SK-N-SH treated with all-trans-retinoic acid at 6 μM for 48 hours (cell line): ENCODE results near the gene ADCY5.

Source experiments
- CREB5 ChIP-seq: fragments of 250-450 bp; sonication (Bioruptor Pico); IDR thresholded peaks from 2 replicates; pipeline ENCODE4 v1.5.1; 2020; ENCODE audit warnings: low read depth, mild to moderate bottlenecking, moderate library complexity
- CSDC2 ChIP-seq: fragments of 250-450 bp; sonication (Bioruptor Pico); IDR thresholded peaks from 2 replicates; pipeline ENCODE4 v1.5.0; 2020; ENCODE audit warnings: mild to moderate bottlenecking, moderate library complexity
- CSRNP3 ChIP-seq: fragments of 250-450 bp; sonication (Bioruptor Pico); IDR thresholded peaks from 2 replicates; pipeline ENCODE4 v1.5.1; 2021; ENCODE audit warnings: mild to moderate bottlenecking, moderate library complexity
- GLIS3 ChIP-seq: fragments of 250-450 bp; sonication (Bioruptor Pico); IDR thresholded peaks from 2 replicates; pipeline ENCODE4 v1.5.0; 2020; ENCODE audit warnings: mild to moderate bottlenecking, moderate library complexity
- ISL1 ChIP-seq: fragments of 250-450 bp; sonication (Bioruptor Pico); IDR thresholded peaks from 2 replicates; pipeline ENCODE4 v2.1.2; 2022; ENCODE audit warnings: mild to moderate bottlenecking, moderate library complexity
- PATZ1 ChIP-seq: fragments of 250-450 bp; sonication (Bioruptor Pico); IDR thresholded peaks from 2 replicates; pipeline ENCODE4 v1.8.0; 2020; ENCODE audit warnings: mild to moderate bottlenecking, moderate library complexity, borderline replicate concordance
- POU6F1 ChIP-seq: fragments of 250-450 bp; sonication (Bioruptor Pico); IDR thresholded peaks from 2 replicates; pipeline ENCODE4 v1.8.0; 2021; ENCODE audit warnings: low read depth, mild to moderate bottlenecking, moderate library complexity, borderline replicate concordance
- RARB ChIP-seq: fragments of 250-450 bp; sonication (Bioruptor Pico); IDR thresholded peaks from 2 replicates; pipeline ENCODE4 v1.8.0; 2021; ENCODE audit warnings: mild to moderate bottlenecking, moderate library complexity
- SNAI2 ChIP-seq: fragments of 250-450 bp; sonication (Bioruptor Pico); IDR thresholded peaks from 2 replicates; pipeline ENCODE4 v1.5.0; 2020; ENCODE audit warnings: mild to moderate bottlenecking, moderate library complexity
- TCF4 ChIP-seq: fragments of 250-450 bp; sonication (Bioruptor Pico); IDR thresholded peaks from 2 replicates; pipeline ENCODE4 v1.8.0; 2021; ENCODE audit warnings: mild to moderate bottlenecking, moderate library complexity, borderline replicate concordance
- TSHZ2 ChIP-seq: fragments of 250-450 bp; sonication (Bioruptor Pico); IDR thresholded peaks from 2 replicates; pipeline ENCODE4 v1.5.0; 2020; ENCODE audit warnings: mild to moderate bottlenecking, moderate library complexity
- ZNF565 ChIP-seq: fragments of 450-650 bp; formaldehyde crosslinking; conservative IDR thresholded peaks from 2 replicates; pipeline ENCODE4 v1.5.0; 2020; ENCODE audit warnings: low read depth, mild to moderate bottlenecking, moderate library complexity
- ZNF8 ChIP-seq: fragments of 450-650 bp; formaldehyde crosslinking; IDR thresholded peaks from 2 replicates; pipeline ENCODE4 v1.5.0; 2020; ENCODE audit warnings: mild to moderate bottlenecking, moderate library complexity

- no peak for TF ChIP-seq ZNF565
- no peak for TF ChIP-seq CREB5 (CRISPR knock-in tag)
- no peak for TF ChIP-seq TSHZ2 (CRISPR knock-in tag)
- TF ChIP-seq GLIS3 = no peak
- no peak for TF ChIP-seq CSRNP3
- no peak for TF ChIP-seq PATZ1 (CRISPR knock-in tag)
- TF ChIP-seq TCF4 = no peak
- no peak for TF ChIP-seq RARB (CRISPR knock-in tag)
- no peak for TF ChIP-seq SNAI2 (CRISPR knock-in tag)
- TF ChIP-seq ISL1 (CRISPR knock-in tag) = no peak
- no peak for TF ChIP-seq POU6F1 (CRISPR knock-in tag)
- TF ChIP-seq ZNF8 (CRISPR knock-in tag) = no peak
- TF ChIP-seq CSDC2 = no peak
These were observed 138.1 kb downstream of the ADCY5 start for GRCh38 chr3:123310741-123311140.
